ENCODE results near the gene ZBED5.

- TF ChIP-seq CTCF (IDR thresholded peaks at IDR 0.05): no peak; the same call in 1 of the 2 replicates
- no peak for TF ChIP-seq ZFX (IDR thresholded peaks at IDR 0.05; ENCODE audit: borderline replicate concordance)
Observed at GRCh38 chr11:10857709-10858438, at the start of gene ZBED5.

Data from 22Rv1 (cell line).